NCI-H1048 (cell line): ENCODE data around the gene PDGFC.
"Not testable (repeated sequence)": the region's sequence is repeated elsewhere in the genome, so short reads cannot be mapped to it uniquely, and the experiment has no call there.

Experiments
- DNase-seq: peaks from one replicate; lab custom pipeline; 2025; lab: John Stamatoyannopoulos, UW

PDGFC gene

DNA sequence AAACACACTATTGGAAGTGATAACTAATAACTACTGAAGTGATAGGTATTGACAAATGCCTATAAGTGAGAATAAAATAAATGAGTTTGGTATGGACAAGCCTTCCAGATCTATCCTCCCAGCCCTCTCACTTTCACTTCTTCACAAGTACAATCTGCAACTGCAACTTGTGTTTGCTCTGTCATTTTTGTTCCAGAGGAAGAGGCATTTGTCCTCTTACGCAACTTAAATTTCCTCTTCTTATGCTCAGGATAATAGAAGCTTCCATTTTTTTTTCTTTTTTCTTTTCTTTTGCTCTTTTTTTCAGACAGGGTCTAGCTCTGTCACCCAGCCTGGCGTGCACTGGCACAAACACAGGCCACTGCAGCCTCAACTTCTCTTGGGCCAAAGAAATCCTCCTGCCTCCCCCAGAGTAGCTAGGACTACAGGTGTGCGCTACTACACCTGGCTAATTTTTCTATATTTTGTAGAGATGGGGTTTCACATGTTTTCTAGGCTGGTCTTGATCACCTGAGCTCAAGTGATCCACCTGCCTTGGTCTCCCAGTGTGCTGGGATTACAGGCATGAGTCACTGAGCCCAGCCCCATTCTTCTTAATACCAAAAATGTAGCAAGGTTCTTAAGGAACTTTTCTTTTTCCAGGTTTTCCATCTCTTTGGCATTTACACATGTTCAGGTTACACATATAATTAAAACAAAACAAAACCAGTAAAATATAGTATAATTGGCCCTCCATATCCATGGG is 73.1 kb downstream of the PDGFC start:
- DNase-seq, result no peak

GRCh38 chr4:156896527-156896926 is 75.1 kb downstream of the PDGFC start:
- no peak for DNase-seq

DNA sequence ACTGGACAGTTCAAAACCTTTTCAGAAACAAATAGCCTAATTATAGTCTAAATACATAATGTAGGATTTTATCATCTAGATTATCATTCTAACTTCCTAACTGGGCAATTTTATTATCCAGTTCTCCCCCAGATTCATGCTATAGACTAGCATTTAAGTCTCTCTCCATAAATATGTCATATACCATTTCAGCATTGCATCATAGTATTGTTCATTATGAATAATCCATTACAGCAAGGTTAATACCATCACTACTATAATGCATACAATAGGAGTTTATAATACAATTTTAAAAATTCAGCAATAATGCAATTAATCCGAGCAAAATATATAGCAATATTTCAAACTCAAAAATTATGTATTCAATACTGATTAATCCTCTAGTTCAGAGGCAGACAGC is 77.4 kb downstream of the PDGFC start:
- no peak for DNase-seq

GRCh38 chr4:156892805-156893204 is 78.8 kb downstream of the PDGFC start:
- no peak for DNase-seq

DNA sequence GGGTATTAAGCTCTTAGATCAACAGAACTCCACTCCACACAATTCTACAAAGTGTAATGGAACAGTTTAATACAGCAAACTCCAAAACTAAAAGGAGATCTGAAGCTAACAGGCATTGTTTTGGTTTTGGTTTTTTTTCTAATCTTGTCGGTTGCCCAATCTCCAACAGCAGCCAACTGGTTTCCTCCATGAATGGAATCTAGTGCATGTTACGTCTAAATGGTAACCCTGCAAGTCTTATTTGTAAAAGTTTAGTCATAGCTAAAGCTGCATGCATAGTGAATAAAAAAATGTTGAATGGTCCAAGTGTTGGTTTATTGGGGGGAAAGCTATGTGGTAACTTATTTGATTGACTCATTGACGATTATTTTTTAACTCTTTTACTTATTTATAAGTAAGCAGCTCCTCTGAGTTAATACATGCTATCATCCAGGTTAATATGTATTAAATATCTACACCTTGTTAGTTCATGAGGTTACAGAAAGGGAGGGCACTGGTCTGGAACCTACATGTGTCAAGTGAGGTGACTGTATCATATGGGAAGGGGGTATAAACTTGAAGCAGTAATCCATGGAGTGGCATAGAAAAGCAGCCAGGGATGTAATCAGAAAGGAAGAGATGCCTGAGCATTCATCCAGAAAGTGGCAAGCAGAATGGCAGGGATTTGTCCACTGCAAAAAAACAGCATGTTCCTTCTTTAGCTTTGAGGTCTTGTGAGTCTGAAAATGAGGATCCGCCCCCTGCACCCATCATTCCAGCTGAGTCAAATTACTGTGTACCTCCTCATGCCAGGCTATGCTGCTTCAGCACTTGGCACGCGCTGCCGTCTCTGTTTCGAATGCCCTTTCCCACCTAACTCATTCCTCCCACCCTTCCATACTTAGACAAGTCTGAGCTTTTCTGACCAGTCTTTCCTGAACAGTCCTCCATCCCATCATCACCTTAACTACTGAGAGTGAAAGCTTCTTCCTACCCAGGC is 81.7 kb downstream of the PDGFC start:
- DNase-seq, result no peak

DNA sequence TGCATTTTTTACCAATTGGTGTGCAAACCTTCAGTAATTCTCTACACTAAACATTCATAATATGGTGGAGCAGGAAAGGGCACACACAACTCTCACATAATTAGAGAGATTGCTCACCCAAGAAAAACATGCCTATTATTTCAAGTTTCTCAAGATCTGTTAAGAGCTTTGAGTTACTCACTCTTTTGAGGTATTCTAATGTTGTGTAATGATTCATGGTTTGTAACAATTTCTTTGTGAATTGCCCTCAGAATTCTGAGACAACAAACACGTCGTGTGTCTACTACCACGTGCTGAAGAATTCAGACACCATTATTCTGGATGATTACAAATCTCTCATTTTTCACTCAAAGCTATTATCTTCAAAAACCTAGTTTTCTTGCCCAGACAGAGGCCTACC is 82.8 kb downstream of the PDGFC start:
- no peak for DNase-seq

GRCh38 chr4:156886481-156886880 is 85.1 kb downstream of the PDGFC start:
- no peak for DNase-seq

DNA sequence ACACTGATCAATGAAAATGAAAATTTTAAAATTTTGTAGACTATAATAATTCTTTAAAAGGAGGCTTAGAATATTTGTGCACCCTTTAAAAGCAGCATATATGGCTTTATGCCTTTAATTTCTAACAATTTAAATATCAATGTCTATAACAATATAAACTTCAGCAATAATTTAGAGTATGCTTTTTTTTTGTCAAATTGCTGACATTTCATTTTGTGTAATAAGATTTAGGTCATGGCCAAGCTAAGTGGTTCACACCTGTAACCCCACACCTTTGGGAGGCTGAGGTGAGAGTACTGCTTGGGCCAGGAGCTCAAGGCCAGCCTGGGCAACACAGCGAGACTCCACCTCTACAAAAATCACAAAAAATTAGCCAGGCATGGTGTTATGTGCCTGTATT is 86.2 kb downstream of the PDGFC start:
- DNase-seq, result no peak

DNA sequence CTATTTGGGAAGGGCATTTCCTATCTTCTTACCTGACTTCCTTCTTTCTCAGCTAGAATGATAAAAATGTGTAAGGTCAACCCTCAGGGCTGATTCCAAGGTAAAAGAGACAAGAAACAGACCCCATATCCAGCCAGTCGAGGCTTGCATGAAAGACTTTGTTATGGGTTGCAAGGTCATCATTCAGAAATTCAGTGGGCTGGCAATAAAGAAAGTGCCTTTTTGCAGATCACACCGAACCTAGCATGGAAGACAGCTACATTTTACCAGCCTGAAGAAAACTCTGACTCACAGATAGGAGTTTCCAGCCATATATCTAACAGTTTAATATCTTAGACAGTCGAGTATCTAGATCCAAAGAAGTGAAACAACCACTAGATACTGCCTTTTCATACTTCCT is 87.4 kb downstream of the PDGFC start:
- no peak for DNase-seq

DNA sequence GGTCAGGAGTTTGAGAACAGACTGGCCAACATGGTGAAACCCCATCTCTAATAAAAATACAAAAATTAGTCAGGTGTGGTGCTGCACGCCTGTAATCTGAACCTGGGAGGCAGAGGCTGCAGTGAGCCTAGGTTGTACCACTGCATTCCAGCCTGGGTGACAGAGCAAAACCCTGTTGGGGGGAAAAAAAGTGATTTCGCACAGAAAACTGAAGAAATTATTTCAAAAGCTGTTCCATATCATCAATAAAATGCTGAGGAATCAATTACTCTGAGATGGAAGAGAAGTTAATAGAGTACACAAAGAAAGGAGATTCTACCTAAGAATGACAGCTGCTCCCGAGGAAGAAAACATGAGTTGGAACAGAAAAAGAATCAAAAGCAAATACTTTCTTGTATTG is 95.9 kb downstream of the PDGFC start:
- DNase-seq, result no peak

DNA sequence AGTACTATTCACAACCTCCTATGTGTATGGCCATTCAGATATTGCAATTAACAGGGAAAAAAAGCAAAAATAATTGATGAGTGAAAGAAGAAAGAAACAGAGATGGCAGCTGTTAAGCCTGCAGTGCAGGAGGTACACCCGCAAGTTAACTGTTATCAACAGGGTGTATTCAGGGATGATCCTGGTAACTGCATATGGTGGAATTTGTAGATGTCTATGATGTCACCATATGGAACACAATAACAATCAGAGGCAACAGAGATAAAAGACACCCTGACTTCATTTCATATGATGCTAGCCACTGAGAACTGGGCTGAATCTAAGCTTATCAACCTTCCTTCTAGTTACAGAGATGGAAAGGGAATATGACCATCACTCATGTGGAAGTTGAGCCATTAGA is 96.5 kb downstream of the PDGFC start:
- no peak for DNase-seq

GRCh38 chr4:156873799-156874198 is 97.8 kb downstream of the PDGFC start:
- no peak for DNase-seq

DNA sequence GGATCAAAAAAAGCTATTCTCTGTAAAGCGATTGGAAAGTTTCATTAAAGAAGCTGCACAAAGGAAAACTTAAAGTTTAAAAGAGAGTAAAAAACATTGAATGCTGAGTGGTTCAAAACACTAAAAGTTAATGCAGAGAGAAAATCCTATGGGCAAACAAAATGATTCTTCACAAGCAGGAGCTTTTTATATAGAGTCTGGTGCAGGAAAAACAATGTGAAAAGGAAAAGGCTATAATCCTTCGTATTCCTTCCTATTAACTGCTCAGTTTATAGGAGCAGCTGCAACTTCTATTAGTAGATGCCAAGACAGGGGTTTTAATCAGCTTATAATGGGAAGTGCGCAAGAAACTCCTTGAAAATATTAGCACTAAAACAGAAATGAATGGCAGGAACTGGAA is 100.7 kb downstream of the PDGFC start:
- DNase-seq, result no peak

GRCh38 chr4:156870131-156870530 is 101.5 kb downstream of the PDGFC start:
- no peak for DNase-seq

GRCh38 chr4:156866088-156866487 is 105.5 kb downstream of the PDGFC start:
- DNase-seq, result not testable (repeated sequence)

DNA sequence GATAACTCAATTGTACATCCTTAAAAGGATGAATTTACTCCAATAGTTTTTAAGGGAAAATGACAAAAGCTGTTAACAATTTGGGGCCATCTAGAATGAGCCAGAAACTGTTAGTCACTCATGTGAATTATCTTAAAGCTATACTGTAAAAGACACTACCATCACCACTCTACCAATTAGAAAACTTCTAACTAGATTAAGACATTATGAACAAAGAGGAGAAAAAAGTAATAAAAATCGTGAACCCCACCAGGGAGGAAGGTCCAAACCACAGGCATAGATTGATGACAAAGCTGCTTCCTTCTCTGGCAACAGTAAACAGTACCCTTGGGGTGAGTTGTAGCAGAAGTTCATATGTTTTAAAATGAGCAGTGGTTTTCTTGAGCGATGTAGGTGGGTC is 106.1 kb downstream of the PDGFC start:
- no peak for DNase-seq

- no peak for DNase-seq
These were observed 113.5 kb downstream of the PDGFC start for GRCh38 chr4:156858071-156858470.

DNA sequence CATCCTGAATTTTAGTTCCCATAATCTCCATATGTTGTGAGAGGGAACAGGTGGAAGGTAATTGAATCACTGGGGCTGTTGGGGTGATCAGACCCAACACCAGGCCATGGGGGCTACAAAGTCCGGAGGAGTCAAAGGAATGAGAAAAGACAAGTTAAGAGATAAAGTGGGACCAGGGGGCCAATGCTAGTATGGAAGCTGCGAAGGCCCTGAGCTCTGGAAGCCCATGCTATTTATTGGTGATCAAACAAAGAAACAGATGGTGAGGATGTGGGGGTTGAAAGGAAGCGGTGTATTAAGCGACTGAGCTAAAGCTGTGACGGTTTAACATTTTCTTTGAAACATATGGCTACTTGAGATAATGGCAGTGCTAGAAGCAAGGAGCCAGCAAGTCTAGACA is 132.8 kb downstream of the PDGFC start:
- no peak for DNase-seq

DNA sequence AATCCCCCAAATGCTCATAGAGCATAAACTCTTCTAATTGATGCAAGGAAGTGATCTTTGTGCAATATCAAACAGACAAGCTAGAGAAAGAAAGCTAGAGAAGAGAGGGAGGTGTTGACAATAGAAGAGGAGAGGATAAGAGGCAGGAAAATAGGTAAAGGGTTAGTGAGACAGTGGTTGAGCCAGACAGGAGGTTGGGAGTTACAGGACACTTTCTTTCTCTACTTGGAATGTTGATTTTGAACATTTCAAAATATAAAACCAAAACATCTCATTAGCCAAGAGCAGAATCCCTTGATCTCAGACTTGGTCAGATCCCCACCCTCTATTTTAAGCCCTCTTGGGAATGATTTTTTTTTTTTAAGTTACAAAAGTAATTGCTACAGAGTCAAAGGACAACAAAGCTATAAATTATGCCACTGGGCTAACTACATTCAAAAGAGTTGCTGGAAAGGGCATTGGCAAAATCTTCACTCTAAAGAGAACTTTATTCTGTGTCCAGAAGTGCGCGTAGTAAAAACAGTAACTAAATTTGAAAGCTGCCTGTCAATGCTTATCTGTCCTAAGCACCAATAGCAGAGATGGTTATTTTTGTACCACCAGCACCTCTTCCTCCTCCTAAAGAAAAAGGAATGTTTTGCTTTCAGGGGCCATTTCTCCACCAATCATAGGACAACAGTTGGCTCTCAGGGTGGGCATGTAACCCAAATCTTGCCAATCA is 133.8 kb downstream of the PDGFC start:
- no peak for DNase-seq

- DNase-seq, result no peak
These were observed 138.7 kb downstream of the PDGFC start for GRCh38 chr4:156832886-156833285.

DNA sequence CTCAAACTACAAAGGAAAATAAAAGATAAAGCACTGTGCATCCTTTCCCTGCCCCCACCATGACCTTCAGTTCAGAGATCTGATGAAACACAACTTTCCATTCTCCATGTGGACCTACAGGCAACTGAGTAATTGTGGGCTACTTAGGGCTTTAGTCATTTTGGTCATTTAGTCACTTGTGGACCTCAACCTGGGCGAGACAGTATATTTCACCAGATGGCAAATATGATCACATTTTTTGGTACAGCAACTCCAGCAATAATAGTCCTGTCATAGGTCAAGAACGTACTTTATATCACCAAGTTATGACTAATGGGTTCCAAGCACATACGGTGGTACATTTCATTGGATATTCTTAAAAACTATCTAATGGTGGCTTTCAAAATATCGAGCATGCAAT is 141.2 kb downstream of the PDGFC start:
- DNase-seq, result no peak

DNA sequence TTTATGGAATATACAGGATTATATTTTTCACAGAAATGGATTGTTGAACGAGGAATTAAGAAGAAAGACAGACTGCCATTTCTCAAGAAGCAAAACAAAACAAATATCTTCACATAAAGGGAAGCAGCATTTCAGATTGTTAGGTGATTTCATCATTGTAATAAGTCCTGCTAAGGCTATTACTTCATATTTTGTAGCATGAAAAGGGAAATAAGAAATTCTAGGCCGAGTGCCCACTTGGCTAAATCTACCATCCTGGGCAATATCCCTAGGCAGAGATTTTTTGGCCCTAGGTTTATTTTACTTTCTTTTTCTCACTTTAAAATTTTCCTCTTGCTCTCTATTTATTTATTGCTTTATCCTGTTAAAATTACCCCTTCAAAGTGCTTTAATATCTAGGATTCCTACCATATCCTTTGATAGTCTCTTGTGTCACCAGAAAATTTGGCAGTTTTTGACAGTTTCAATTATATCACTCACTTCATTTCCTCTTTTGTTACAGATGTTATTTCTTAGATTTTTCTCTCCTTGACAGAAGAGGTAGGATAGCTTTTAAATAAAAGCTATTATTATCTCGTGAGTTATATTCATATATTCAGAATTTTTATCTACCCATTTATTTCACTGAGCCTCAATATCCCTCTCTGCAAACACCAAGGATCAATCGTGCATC is 142.3 kb downstream of the PDGFC start:
- no peak for DNase-seq
